ENCODE measurements around the gene RPL13A. TPM values are rescaled to one million over a fixed set of nuclear protein-coding genes. Genes with fewer than 3 reads are reported as not detected.

RPL13A gene
- total RNA-seq, 1 experiment from 2014 or later = 2,726 TPM

- TF ChIP-seq CTCF (IDR thresholded peaks at IDR 0.05; ENCODE audit: insufficient read depth in 1 of 2, low read depth in 1 of 2, low read length in 1 of 2, severe bottlenecking in 1 of 2, unreplicated experiment in 1 of 2) = no peak
- Histone ChIP-seq H3K9me3 (no peaks in the 10 kb centered on the region), H3K36me3 (ENCODE audit: control insufficient read depth, insufficient read depth, low read length) (peaks cover 8% of the 10 kb centered on the region), H3K27me3 (replicated peaks; ENCODE audit: control insufficient read depth, insufficient read depth, low read length) (no peaks in the 10 kb centered on the region), H3K4me1 (peaks cover 13% of the 10 kb centered on the region; the same call in 1 of the 2 replicates), H3K4me3 (ENCODE audit: low read depth, low read length) (peak overlapping the region; percentile 88)
- no peak for DNase-seq
- ChIA-PET CTCF (interaction anchor here (0.6 kb wide), 1 partner anchor 71 kb away, joined by 5 read pairs; no protein-coding TSS in a partner anchor), POLR2A (interaction anchor here (0.7 to 1.0 kb wide), 2 partner anchors 35 to 152 kb away, joined by 3 read pairs; partner anchors contain the start of genes ALDH16A1 and RRAS)
- Mint-ChIP-seq H3K4me3 (ENCODE audit: unreplicated experiment) (peak overlapping the region; percentile 97), H3K4me1 (ENCODE audit: low read depth, unreplicated experiment) (no peaks in the 10 kb centered on the region), H3K27ac (ENCODE audit: unreplicated experiment) (peak overlapping the region; percentile 99), H3K27me3 (ENCODE audit: insufficient read depth, unreplicated experiment) (no peaks in the 10 kb centered on the region), H3K9me3 (ENCODE audit: unreplicated experiment) (no peaks in the 10 kb centered on the region), H3K36me3 (ENCODE audit: insufficient read depth, unreplicated experiment) (peaks cover 64% of the 10 kb centered on the region)
- intact Hi-C loops (cut with micrococcal nuclease; ENCODE audit: unreplicated experiment) = no loop called here
- no TSS peak for BruUV-seq (replicated peaks)
Measured at GRCh38 chr19:49488046-49488862, 846 bp downstream of the RPL13A start.

GRCh38 chr19:49488863-49489537 is 1.6 kb downstream of the RPL13A start:
- peaks cover 8% of the 10 kb centered on the region for H3K36me3 ChIP-seq (ENCODE audit: control insufficient read depth, insufficient read depth, low read length)
- ChIA-PET CTCF (no interaction called here), POLR2A (interaction anchor here (0.6 kb wide), 1 partner anchor 15 kb away, joined by 3 read pairs; no protein-coding TSS in a partner anchor)
- H3K27me3 ChIP-seq (replicated peaks; ENCODE audit: control insufficient read depth, insufficient read depth, low read length) = no peaks in the 10 kb centered on the region
- peaks cover 13% of the 10 kb centered on the region; the same call in 1 of the 2 replicates for H3K4me1 ChIP-seq
- no peaks in the 10 kb centered on the region for H3K27me3 Mint-ChIP-seq (ENCODE audit: insufficient read depth, unreplicated experiment)
- no peaks in the 10 kb centered on the region for H3K9me3 Mint-ChIP-seq (ENCODE audit: unreplicated experiment)
- intact Hi-C loops (cut with micrococcal nuclease; ENCODE audit: unreplicated experiment) = no loop called here
- no peak for TF ChIP-seq CTCF (IDR thresholded peaks at IDR 0.05; ENCODE audit: insufficient read depth in 1 of 2, low read depth in 1 of 2, low read length in 1 of 2, severe bottlenecking in 1 of 2, unreplicated experiment in 1 of 2)
- peaks cover 72% of the 10 kb centered on the region for H3K36me3 Mint-ChIP-seq (ENCODE audit: insufficient read depth, unreplicated experiment)
- peak overlapping the region; percentile 97 for H3K4me3 Mint-ChIP-seq (ENCODE audit: unreplicated experiment)
- peak overlapping the region; percentile 99 for H3K27ac Mint-ChIP-seq (ENCODE audit: unreplicated experiment)
- no peak for DNase-seq
- H3K4me3 ChIP-seq (ENCODE audit: low read depth, low read length) = peak overlapping the region; percentile 88
- BruUV-seq (replicated peaks) = no TSS peak
- H3K9me3 ChIP-seq = no peaks in the 10 kb centered on the region
- H3K4me1 Mint-ChIP-seq (ENCODE audit: low read depth, unreplicated experiment) = no peaks in the 10 kb centered on the region

GRCh38 chr19:49489601-49490167 is 2.3 kb downstream of the RPL13A start:
- H3K9me3 ChIP-seq = no peaks in the 10 kb centered on the region
- H3K9me3 Mint-ChIP-seq (ENCODE audit: unreplicated experiment) = no peaks in the 10 kb centered on the region
- CTCF ChIA-PET = no interaction called here
- peaks cover 13% of the 10 kb centered on the region; the same call in 1 of the 2 replicates for H3K4me1 ChIP-seq
- POLR2A ChIA-PET = no interaction called here
- peaks cover 79% of the 10 kb centered on the region for H3K36me3 Mint-ChIP-seq (ENCODE audit: insufficient read depth, unreplicated experiment)
- intact Hi-C loops (cut with micrococcal nuclease; ENCODE audit: unreplicated experiment) = no loop called here
- DNase-seq = no peak
- H3K4me3 Mint-ChIP-seq (ENCODE audit: unreplicated experiment) = peak overlapping the region; percentile 97
- no peaks in the 10 kb centered on the region for H3K27me3 Mint-ChIP-seq (ENCODE audit: insufficient read depth, unreplicated experiment)
- H3K36me3 ChIP-seq (ENCODE audit: control insufficient read depth, insufficient read depth, low read length) = peaks cover 8% of the 10 kb centered on the region
- H3K27me3 ChIP-seq (replicated peaks; ENCODE audit: control insufficient read depth, insufficient read depth, low read length) = no peaks in the 10 kb centered on the region
- peak overlapping the region; percentile 88; the same call in 1 of the 2 replicates for H3K4me3 ChIP-seq (ENCODE audit: low read depth, low read length)
- H3K27ac Mint-ChIP-seq (ENCODE audit: unreplicated experiment) = peak overlapping the region; percentile 99
- H3K4me1 Mint-ChIP-seq (ENCODE audit: low read depth, unreplicated experiment) = no peaks in the 10 kb centered on the region
- BruUV-seq (replicated peaks) = no TSS peak
- TF ChIP-seq CTCF (IDR thresholded peaks at IDR 0.05; ENCODE audit: insufficient read depth in 1 of 2, low read depth in 1 of 2, low read length in 1 of 2, severe bottlenecking in 1 of 2, unreplicated experiment in 1 of 2) = no peak

Measured in Caco-2 (cell line).